EH (cell line): Measurements from ENCODE around the gene SSH3.
A peak's percentile ranks its signal among the peaks of the same experiment; 100 is the strongest.

Experiments
- DNase-seq: peaks from one replicate; pipeline ENCODE4 v3.0.0-alpha.2; 2015; ENCODE audit warnings: low read depth

The SSH3 gene

GRCh38 chr11:67293090-67293489 is 10.2 kb upstream of the SSH3 start:
- DNase-seq, result peak; percentile 50

GRCh38 chr11:67295846-67296245 is 7.5 kb upstream of the SSH3 start:
- no peak for DNase-seq

GRCh38 chr11:67298786-67299185 is 4.5 kb upstream of the SSH3 start:
- no peak for DNase-seq

- DNase-seq, result no peak
These were observed 3.7 kb upstream of the SSH3 start for GRCh38 chr11:67299471-67300191.

GRCh38 chr11:67300256-67300755 is 3.0 kb upstream of the SSH3 start:
- DNase-seq, result no peak

GRCh38 chr11:67300756-67301312 is 2.5 kb upstream of the SSH3 start:
- no peak for DNase-seq

GRCh38 chr11:67301313-67301921 is 1.9 kb upstream of the SSH3 start:
- DNase-seq, result no peak

- peak; percentile 53 for DNase-seq
These were observed 1.3 kb upstream of the SSH3 start for GRCh38 chr11:67301951-67302516.

- peak; percentile 21 for DNase-seq
These were observed 679 bp upstream of the SSH3 start for GRCh38 chr11:67302571-67303131.

- DNase-seq, result peak; percentile 29
These were observed 593 bp downstream of the SSH3 start for GRCh38 chr11:67303835-67304411.

GRCh38 chr11:67304511-67305113 is 1.3 kb downstream of the SSH3 start:
- DNase-seq, result no peak

GRCh38 chr11:67306769-67307544 is 3.6 kb downstream of the SSH3 start:
- DNase-seq, result no peak

GRCh38 chr11:67307545-67308001 is 4.2 kb downstream of the SSH3 start:
- DNase-seq, result no peak

- no peak for DNase-seq
These were observed 4.9 kb downstream of the SSH3 start for GRCh38 chr11:67308031-67308866.

- no peak for DNase-seq
These were observed 5.8 kb downstream of the SSH3 start for GRCh38 chr11:67309166-67309565.

- no peak for DNase-seq
These were observed 6.3 kb downstream of the SSH3 start for GRCh38 chr11:67309661-67310061.

- no peak for DNase-seq
These were observed 7.1 kb downstream of the SSH3 start for GRCh38 chr11:67310246-67311050.

GRCh38 chr11:67311051-67311555 is 7.8 kb downstream of the SSH3 start:
- no peak for DNase-seq

GRCh38 chr11:67311556-67312082 is 8.3 kb downstream of the SSH3 start:
- no peak for DNase-seq
